Activated CD4-positive, alpha-beta memory T cell treated with anti-CD3 and anti-CD28 coated beads for 36 hours (primary cell): ENCODE results near the gene ADAT1. TPM values are rescaled to one million over a fixed set of nuclear protein-coding genes. Genes with fewer than 3 reads are reported as not detected.
A peak's percentile ranks its signal among the peaks of the same experiment; 100 is the strongest.
"Not testable (repeated sequence)": the region's sequence is repeated elsewhere in the genome, so short reads cannot be mapped to it uniquely, and the experiment has no call there.

Experiments
- CTCF ChIA-PET: fragments of 350-600 bp; sonication (Branson Sonifier 250); formaldehyde crosslinking; loops from one replicate; lab custom pipeline; 2021; ENCODE audit warnings: antibody characterized with exemption, inconsistent platforms; lab: Charles Lee
- POLR2A ChIA-PET: fragments of 350-600 bp; sonication (Branson Sonifier 250); formaldehyde crosslinking; loops from one replicate; lab custom pipeline; 2021; ENCODE audit warnings: antibody characterized with exemption; lab: Charles Lee
- DNase-seq: peaks from one replicate; pipeline ENCODE4 v3.0.0-alpha.2; 2020
- H3K27ac Mint-ChIP-seq: one replicate; pipeline ENCODE4 v1.8.0; 2021; ENCODE audit warnings: mixed read lengths
- H3K27me3 Mint-ChIP-seq: one replicate; pipeline ENCODE4 v1.8.0; 2021; ENCODE audit warnings: mixed read lengths
- H3K36me3 Mint-ChIP-seq: one replicate; pipeline ENCODE4 v1.8.0; 2021; ENCODE audit warnings: mixed read lengths
- H3K4me1 Mint-ChIP-seq: one replicate; pipeline ENCODE4 v1.8.0; 2021; ENCODE audit warnings: low read depth, mixed read lengths
- H3K4me3 Mint-ChIP-seq: one replicate; pipeline ENCODE4 v1.8.0; 2021; ENCODE audit warnings: mild to moderate bottlenecking, mixed read lengths
- H3K9me3 Mint-ChIP-seq: one replicate; pipeline ENCODE4 v1.8.0; 2021; ENCODE audit warnings: mixed read lengths
- intact Hi-C: fragments of 100-400 bp; cut with micrococcal nuclease; formaldehyde crosslinking; loops from one replicate; pipeline ENCODE4 v1.15.1; 2023
- total RNA-seq, 2 experiments: library from RNA; stranded (reverse); gene quantifications; one replicate each; pipeline ENCODE4 v1.2.3, GENCODE V29; 2021

The ADAT1 gene
- total RNA-seq, 2 experiments from 2014 or later = 39.9 to 40.2 TPM

DNA sequence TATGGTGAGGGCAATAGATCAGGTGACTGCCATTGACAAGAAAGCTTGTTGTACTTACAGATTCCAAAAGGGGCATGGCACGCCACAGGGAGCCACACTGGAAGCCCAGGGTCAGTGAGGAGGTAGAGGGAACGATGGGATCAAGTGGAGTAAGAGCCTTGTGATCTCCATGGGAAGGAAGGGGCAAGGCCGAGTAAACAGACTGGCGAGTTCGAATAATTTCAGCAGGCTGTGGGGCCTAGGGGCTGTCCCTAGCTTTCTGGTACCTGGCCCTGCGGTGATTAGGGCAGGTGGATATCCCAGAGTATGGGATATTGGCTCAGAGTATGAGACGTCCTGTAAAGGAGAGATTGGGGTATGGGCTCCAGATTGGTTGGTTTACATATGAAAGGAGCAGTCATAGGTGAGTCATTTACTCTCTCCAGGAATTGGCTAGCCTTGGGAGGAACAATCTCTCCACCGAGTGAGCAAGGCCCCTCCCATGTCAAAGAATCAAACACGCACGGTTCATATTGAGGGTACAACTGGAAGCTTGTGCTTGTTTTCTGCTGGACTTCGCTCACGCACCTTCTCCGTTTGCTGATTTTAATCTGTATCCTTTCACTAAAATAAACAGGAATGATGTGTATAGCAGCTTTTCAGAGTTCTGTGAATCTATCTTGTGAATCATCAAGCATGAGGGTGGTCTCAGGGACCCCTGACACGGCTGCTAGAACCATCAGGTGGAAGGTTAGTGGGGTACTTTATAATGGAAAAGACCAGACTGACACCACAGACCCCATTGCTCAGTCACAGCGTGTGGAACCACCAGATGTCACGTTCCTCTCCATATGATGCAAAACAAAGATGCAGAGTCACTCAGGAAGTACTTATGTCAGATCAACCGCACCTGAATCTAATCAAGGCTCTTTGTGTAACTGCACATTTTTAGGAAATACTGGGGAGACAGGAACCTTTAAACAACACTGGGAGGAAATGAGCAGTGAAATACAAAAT lies 29.0 kb downstream of the ADAT1 start:
- Mint-ChIP-seq H3K36me3 (peaks cover 14% of the 10 kb centered on the region), H3K27me3 (no peaks in the 10 kb centered on the region), H3K4me1 (peaks cover 14% of the 10 kb centered on the region), H3K27ac (peak overlapping the region; percentile 65), H3K9me3 (no peaks in the 10 kb centered on the region), H3K4me3 (no peak overlapping the region)
- ChIA-PET POLR2A (no interaction called here), CTCF (no interaction called here)
- DNase-seq = peak; percentile 36
- intact Hi-C loops = loop anchor here (1.0 kb wide), 1 partner anchor 22 kb away; no protein-coding TSS in a partner anchor

DNA sequence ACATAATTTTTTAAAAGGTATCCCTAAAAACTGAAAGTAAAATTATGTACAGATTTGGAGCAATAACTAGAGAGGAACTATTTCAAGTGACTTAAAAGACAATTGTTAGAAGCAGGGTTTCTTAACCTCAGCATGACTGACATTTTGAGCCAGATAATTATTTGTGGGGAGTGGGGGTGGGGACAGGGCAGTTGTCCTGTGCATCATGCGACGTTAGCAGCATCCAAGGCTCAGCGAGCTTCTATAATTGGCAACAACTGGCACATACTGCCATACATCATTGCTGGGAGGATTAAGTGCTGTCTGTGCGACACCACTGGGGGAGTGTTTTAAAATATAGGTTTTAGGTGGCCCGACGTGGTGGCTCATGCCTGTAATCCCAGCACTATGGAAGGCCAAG lies 29.8 kb downstream of the ADAT1 start:
- DNase-seq = no peak
- Mint-ChIP-seq H3K27me3 (no peaks in the 10 kb centered on the region), H3K36me3 (peaks cover 17% of the 10 kb centered on the region), H3K4me3 (no peak overlapping the region), H3K27ac (no peak overlapping the region), H3K4me1 (peaks cover 14% of the 10 kb centered on the region), H3K9me3 (no peaks in the 10 kb centered on the region)
- intact Hi-C loops = no loop called here
- ChIA-PET POLR2A (no interaction called here), CTCF (no interaction called here)

DNA sequence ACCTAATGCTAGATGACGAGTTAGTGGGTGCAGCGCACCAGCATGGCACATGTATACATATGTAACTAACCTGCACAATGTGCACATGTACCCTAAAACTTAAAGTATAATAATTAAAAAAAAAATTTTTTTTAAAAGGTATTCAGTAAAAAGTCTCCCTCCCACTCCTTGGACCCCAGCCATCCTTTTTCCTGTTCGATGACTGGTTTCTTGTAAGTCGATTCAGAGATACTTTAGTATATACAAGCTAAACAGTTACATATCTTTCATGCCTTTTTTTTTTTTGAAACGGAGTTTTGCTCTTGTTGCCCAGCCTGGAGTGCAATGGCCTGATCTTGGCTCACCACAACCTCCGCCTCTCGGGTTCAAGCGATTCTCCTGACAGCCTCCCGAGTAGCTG lies 31.2 kb downstream of the ADAT1 start:
- H3K4me1 Mint-ChIP-seq = peaks cover 14% of the 10 kb centered on the region
- H3K27ac Mint-ChIP-seq, DNase-seq, H3K36me3 Mint-ChIP-seq, H3K9me3 Mint-ChIP-seq, H3K4me3 Mint-ChIP-seq, POLR2A ChIA-PET, CTCF ChIA-PET, H3K27me3 Mint-ChIP-seq, intact Hi-C loops: not testable (repeated sequence)

DNA sequence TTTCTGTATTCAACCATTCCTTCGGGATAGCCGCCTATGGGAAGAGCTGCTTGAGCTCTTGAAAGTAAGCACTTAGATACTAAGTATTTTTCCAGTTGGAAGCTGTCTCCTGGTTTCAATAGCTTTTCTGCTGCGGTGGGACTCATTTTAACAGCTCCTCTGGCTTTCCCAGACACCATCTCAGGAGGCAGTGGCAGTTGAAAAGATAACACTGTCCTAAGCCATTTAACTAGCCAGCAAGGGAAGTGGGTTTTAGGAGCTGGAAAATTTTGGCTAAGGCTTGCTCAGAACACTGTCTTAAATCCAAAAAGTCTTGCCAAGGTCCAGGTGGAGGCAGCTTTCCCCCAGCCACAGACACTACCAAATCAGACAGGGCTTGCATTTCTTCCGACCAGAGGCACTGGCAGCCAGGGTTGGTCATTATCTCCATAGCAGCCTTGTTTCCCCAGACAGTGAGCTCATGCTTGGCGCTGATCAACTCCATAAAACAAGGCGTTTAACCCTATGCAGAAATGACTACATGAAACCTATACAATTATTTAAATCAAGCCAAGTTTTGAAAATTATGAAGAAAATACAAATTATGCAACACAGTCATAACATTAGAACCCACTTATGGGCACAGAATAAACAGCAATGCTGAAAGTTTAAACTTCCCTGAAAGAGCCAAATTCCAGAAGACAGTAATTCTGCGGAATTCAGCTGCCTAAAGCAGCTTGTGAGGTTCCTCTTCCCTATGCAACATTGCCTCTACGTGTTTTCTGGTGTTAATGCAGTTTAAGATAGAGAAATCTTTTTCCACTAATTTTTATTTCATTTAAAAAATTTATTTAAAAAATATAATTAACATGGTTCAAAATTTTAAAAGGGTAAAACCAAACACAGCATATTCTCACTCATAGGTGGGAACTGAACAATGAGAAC lies 31.9 kb downstream of the ADAT1 start:
- DNase-seq = no peak
- no peaks in the 10 kb centered on the region for H3K9me3 Mint-ChIP-seq
- H3K4me1 Mint-ChIP-seq = peaks cover 14% of the 10 kb centered on the region
- no peaks in the 10 kb centered on the region for H3K27me3 Mint-ChIP-seq
- POLR2A ChIA-PET = interaction anchor here (0.6 kb wide), 1 partner anchor 29 kb away, joined by 3 read pairs; no protein-coding TSS in a partner anchor
- intact Hi-C loops = no loop called here
- no peak overlapping the region for H3K4me3 Mint-ChIP-seq
- peaks cover 5% of the 10 kb centered on the region for H3K36me3 Mint-ChIP-seq
- H3K27ac Mint-ChIP-seq = no peak overlapping the region
- CTCF ChIA-PET = no interaction called here

DNA sequence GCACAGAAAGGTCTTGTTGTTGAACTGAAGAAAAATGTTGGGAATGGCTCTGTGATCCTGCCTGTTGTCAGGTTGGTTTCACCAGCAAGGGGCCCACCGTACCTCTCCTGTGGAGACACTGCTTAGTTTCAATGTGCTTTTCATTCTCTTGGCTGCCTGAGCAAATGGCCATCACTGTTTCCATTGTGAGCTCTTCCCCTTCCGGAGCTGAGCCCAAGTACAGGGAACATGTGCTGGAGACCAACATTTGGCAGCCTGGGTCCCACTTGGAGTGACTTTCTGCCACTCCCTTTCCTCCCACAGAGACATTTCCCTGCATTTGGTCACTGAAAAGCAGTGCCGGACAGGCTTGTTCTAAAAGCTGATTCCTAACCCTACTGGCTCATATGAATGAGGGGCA lies 33.8 kb downstream of the ADAT1 start:
- peaks cover 7% of the 10 kb centered on the region for H3K4me1 Mint-ChIP-seq
- no peak overlapping the region for H3K4me3 Mint-ChIP-seq
- CTCF ChIA-PET = no interaction called here
- intact Hi-C loops = no loop called here
- H3K36me3 Mint-ChIP-seq = peaks cover 5% of the 10 kb centered on the region
- H3K27me3 Mint-ChIP-seq = no peaks in the 10 kb centered on the region
- POLR2A ChIA-PET = no interaction called here
- no peaks in the 10 kb centered on the region for H3K9me3 Mint-ChIP-seq
- DNase-seq = no peak
- H3K27ac Mint-ChIP-seq = no peak overlapping the region

DNA sequence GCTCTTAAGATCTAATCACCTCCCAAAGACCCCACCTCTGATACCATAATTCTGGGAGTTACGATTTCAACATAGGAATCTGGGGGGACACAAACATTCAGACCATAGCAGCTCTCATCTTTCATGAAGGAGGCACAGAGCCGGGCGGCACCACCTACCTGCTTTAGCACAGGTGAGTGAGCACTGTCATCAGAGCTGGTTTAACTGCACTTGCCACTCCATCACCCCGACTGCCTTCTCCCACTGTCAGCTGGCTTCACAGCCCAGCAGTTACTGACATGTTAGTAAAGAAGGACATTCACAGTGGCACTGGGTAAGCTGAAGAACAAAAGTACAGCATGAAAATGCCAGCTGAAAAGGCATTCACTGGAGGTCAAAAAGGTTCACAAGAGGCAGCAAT lies 34.4 kb downstream of the ADAT1 start:
- POLR2A ChIA-PET = no interaction called here

DNA sequence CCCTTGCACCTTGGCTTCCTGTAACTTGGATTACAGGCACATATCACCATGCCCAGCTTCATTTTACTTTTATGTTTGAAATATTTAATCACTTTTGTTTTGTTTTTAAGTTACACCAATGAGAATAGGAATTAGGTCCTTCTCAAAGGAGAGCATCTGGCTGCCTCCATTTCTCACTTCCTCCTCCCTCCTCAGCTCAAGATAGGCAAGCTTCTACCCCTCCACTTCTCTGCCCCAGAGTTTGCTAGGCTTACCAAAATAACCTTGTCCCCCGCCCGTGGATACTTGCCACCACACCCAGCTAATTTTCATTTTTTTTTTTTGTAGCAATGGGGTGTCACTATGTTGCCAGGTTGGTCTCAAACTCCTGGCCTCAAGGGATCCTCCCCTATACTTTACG lies 39.0 kb downstream of the ADAT1 start:
- intact Hi-C loops = no loop called here
- Mint-ChIP-seq H3K27ac (no peak overlapping the region), H3K4me3 (no peak overlapping the region), H3K27me3 (no peaks in the 10 kb centered on the region), H3K36me3 (peaks cover 12% of the 10 kb centered on the region), H3K9me3 (no peaks in the 10 kb centered on the region), H3K4me1 (peaks cover 4% of the 10 kb centered on the region)
- POLR2A ChIA-PET = no interaction called here
- no peak for DNase-seq
- CTCF ChIA-PET = interaction anchor here (0.6 kb wide), 1 partner anchor 663 kb away, joined by 3 read pairs; no protein-coding TSS in a partner anchor

More for the DNA sequence above, 34.4 kb downstream of the ADAT1 start:
- intact Hi-C loops = no loop called here
- no peak for DNase-seq
- H3K4me3 Mint-ChIP-seq = no peak overlapping the region
- H3K4me1 Mint-ChIP-seq = peaks cover under 1% of the 10 kb centered on the region
- peaks cover 5% of the 10 kb centered on the region for H3K36me3 Mint-ChIP-seq
- H3K27ac Mint-ChIP-seq = no peak overlapping the region
- H3K9me3 Mint-ChIP-seq = no peaks in the 10 kb centered on the region
- H3K27me3 Mint-ChIP-seq = no peaks in the 10 kb centered on the region
- CTCF ChIA-PET = no interaction called here

DNA sequence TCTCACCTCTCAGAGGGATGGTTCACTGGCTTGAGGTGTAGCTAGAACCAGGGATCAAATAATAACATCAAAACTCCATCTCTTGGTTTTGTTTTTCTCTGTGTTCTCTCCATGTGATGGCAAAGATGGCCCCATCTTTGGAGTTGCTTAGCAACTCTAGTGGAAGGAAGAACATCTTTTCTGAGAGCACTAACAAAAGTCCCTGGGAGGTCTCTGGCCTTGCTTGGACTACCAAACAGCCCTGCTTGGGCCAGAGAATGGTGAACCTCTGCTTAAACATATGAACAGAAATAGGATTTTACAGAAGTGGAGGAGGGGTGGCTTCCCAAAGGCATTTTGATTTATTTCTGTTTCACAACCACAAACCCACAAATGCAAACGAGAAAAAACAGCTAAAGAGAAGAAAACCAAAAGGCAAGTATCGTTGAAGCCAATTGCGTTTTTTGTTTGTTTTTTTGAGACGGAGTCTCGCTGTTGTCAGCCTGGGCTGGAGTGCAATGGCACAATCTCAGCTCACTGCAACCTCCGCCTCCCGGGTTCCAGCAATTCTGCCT lies 43.7 kb downstream of the ADAT1 start:
- Mint-ChIP-seq H3K4me1 (peaks cover 17% of the 10 kb centered on the region), H3K9me3 (no peaks in the 10 kb centered on the region), H3K27me3 (no peaks in the 10 kb centered on the region), H3K27ac (peak overlapping the region; percentile 26), H3K36me3 (peaks cover 25% of the 10 kb centered on the region), H3K4me3 (no peak overlapping the region)
- ChIA-PET CTCF (no interaction called here), POLR2A (no interaction called here)
- no peak for DNase-seq
- intact Hi-C loops = no loop called here

DNA sequence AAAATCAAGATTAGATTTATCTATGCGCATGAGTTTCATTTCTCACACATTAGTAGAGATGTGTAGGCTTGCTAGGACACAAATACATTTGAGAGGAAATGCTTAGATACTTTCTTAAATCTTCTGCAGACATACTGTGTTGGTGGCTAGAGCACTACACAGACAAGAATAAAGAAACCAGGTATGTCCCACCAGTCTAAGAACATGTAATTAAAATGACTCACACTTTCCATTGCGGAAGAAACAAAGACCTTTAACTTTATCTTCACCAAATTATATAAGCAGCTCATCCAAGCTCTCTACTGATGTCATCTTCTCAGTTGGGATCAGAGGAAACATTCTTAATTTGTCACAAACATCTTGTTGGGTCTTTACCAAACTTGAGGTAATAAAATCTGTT lies 44.4 kb downstream of the ADAT1 start:
- H3K27ac Mint-ChIP-seq = peak overlapping the region; percentile 26
- H3K27me3 Mint-ChIP-seq = no peaks in the 10 kb centered on the region
- ChIA-PET CTCF (no interaction called here), POLR2A (no interaction called here)
- H3K4me1 Mint-ChIP-seq = peaks cover 17% of the 10 kb centered on the region
- intact Hi-C loops = no loop called here
- peaks cover 28% of the 10 kb centered on the region for H3K36me3 Mint-ChIP-seq
- H3K4me3 Mint-ChIP-seq = no peak overlapping the region
- DNase-seq = no peak
- no peaks in the 10 kb centered on the region for H3K9me3 Mint-ChIP-seq

DNA sequence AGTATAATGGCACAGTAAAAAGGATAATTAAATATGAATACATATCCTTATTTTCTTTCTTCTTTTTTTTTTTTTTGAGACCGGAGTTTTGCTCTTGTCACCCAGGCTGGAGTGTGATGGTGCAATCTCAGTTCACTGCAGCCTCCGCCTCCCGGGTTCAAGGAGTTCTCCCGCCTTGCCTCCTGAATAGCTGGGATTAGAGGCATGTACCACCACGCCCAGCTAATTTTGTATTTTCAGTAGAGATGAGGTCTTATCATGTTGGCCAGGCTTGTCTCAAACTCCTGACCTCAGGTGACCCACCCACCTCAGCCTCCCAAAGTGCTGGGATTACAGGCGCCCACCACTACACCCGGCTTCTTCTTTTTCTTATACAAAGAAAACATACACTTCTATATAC lies 44.9 kb downstream of the ADAT1 start:
- no peak overlapping the region for H3K27ac Mint-ChIP-seq
- POLR2A ChIA-PET = no interaction called here

DNA sequence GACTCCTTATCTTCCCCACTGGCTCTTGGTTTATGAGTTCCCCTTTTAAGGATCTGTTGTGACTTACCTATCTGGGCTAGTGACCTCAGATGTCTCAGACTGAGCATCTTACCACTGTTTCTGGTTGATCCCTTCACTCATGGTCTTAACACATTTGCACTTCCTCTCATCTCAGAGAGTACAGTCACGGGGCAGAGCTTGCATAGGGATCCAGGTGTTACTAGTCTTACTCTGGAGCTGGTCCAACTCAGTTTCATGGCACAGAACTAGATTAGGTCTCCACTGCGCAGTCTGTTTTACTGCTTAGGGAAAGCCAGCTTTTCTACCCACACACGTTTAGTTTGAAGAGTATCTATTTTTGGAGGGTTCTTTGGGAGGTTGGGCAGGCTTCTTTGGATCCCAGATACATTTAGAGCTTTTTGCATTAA lies 46.7 kb downstream of the ADAT1 start:
- POLR2A ChIA-PET = no interaction called here
- H3K27ac Mint-ChIP-seq = peak overlapping the region; percentile 23
- no peaks in the 10 kb centered on the region for H3K27me3 Mint-ChIP-seq
- H3K4me1 Mint-ChIP-seq = peaks cover 29% of the 10 kb centered on the region
- H3K9me3 Mint-ChIP-seq = no peaks in the 10 kb centered on the region
- CTCF ChIA-PET = no interaction called here
- intact Hi-C loops = no loop called here
- DNase-seq = no peak
- H3K4me3 Mint-ChIP-seq = no peak overlapping the region
- H3K36me3 Mint-ChIP-seq = peaks cover 39% of the 10 kb centered on the region

More for the DNA sequence above, 44.9 kb downstream of the ADAT1 start:
- H3K4me3 Mint-ChIP-seq = no peak overlapping the region
- H3K9me3 Mint-ChIP-seq = no peaks in the 10 kb centered on the region
- intact Hi-C loops = no loop called here
- H3K36me3 Mint-ChIP-seq = peaks cover 30% of the 10 kb centered on the region
- H3K27me3 Mint-ChIP-seq = no peaks in the 10 kb centered on the region
- peaks cover 21% of the 10 kb centered on the region for H3K4me1 Mint-ChIP-seq
- CTCF ChIA-PET = no interaction called here
- DNase-seq = no peak

DNA sequence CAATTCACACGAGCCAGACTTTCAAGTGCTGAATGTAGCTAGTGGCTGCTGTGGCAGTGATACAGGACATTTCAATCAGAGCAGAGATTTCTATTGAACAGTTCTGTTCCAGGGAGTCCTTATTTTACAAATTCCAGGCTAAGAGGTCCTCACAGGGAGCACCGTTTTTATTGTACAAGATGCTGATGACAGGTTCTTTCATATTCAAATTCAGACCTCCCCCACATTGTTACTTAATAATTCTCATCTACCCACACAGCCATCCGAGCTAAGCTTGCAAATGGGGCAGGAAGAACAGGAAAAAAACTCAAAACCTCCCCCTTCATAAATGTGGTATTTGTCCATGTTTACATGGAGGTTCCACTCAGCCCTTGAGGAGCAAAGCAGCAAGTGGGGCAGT lies 47.1 kb downstream of the ADAT1 start:
- H3K27ac Mint-ChIP-seq = peak overlapping the region; percentile 23
- no peaks in the 10 kb centered on the region for H3K27me3 Mint-ChIP-seq
- peaks cover 43% of the 10 kb centered on the region for H3K36me3 Mint-ChIP-seq
- ChIA-PET CTCF (no interaction called here), POLR2A (no interaction called here)
- no peak for DNase-seq
- no peak overlapping the region for H3K4me3 Mint-ChIP-seq
- no peaks in the 10 kb centered on the region for H3K9me3 Mint-ChIP-seq
- peaks cover 32% of the 10 kb centered on the region for H3K4me1 Mint-ChIP-seq
- intact Hi-C loops = no loop called here
